NAMALWA (cell line): ENCODE measurements around the gene ID3.
A peak's percentile ranks its signal among the peaks of the same experiment; 100 is the strongest.

Source experiments
- DNase-seq: peaks from one replicate; pipeline ENCODE4 v3.0.0-alpha.2; 2015; ENCODE audit warnings: low spot score

The ID3 gene

DNA sequence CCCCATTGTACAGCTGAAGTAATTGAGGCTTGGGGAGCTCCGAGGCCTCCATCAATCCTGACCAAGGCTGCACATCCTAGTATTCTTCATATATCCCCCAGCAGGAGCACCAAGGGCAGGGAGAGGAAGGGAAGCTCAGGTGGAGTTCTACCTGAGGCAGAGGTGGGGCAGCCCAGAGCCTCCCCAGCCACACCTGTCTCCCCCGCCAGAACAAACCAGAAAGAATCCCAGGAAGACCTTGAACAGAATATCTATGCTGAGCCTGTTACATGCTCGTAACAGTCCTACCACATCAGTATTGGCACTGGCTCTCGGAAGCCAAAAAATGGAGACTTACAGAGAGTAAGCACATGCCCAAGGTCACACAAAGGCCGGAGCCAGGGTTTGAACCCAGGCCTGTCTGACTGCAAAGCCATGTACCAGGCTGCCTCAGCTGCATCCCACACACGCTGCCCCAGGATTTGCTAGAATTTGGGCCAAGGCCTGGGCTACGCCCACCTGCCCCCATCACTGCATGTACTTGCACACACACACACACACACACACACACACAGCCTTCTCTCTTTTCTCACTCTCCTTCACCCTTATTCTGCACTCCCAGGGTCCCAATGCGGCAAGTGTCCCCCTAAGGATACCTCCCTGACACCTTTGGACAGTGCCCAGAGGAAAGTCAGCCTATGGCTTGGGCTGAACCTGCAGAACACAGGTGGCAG is 32.8 kb downstream of the ID3 start:
- peak; percentile 64 for DNase-seq

DNA sequence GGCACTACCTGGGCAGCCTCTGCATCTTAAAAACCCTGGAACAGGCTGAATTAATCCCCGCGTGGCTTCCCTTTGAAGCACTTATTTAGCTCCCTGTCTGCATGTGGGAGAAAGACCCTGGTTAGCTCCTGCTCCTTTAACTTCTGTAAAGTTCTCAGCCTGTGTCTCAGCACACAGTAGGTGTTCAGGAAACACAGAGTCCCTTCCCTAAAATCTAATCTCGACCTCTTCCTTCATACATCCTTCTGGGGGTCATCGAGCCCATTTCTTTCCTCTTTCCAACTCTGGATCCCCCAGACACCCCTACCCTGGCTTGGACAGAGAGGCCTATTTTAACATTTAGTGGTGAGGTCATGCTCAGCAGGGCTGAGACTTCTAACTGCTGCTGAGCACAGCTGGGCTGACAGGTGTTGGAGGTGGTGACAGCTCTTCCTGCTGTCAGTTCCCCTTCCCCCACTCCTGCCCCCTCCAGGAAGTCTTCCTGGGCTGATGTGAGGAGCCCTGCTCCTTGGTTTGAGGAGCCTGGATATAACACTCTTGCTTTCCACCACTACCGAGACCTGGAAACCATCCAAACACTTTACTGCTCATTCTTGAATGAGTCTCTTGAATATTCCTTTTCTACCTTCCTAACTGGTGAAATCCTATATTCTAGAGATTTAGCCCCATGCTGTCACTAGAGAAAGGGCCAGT is 33.6 kb downstream of the ID3 start:
- DNase-seq: peak; percentile 91

DNA sequence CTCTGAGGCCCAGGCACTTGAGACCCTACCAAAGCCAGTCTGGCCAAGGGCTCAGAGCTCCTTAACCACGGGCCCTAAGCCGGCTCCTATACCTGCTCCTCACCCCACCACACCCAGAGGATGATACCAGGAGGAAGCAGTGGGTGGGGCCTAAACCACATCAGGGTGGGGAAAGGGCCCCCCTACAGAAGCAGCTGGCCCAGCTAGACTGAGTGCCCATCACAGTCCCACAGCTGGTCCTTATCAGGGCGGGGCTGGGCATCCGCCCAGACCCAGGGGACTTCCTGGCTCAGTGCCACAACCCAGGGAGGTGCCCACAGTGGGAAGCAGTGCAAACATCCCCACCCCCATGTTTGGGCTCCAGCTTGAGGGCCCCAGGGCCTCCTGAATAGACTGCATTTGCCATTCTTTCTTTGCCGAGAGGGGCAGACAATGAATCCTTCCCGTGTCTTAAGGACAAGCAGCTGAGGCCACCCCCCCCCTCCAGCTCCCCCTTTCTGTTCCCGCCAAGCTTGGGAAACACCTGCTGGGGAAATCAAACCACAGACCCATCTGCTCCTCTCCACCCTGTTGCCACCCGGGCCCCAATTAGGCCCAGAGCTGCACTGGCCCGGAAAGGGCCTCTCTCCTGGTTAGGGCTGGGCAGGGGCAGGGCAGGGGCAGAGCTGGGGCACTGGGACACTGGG is 34.4 kb downstream of the ID3 start:
- peak; percentile 82 for DNase-seq

DNA sequence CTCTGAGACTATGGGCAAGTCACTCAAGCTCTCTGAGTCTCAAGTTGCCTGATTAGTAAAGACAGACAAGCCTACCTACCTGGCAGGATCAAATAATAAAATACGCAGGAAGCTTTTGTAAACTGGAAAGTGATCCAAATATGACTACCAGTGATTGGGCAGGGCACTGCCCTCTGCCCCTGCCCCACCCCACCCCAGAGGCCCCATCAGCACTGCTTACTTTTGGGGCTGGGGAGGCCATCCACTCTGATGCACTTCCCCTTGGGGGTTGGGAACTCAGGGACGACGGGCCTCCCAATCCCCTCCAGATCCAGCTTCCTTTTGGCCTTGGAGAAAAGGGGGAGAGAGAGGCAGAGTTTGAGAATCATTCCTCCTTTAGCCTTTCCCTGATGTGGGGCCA is 35.1 kb downstream of the ID3 start:
- DNase-seq: no peak

DNA sequence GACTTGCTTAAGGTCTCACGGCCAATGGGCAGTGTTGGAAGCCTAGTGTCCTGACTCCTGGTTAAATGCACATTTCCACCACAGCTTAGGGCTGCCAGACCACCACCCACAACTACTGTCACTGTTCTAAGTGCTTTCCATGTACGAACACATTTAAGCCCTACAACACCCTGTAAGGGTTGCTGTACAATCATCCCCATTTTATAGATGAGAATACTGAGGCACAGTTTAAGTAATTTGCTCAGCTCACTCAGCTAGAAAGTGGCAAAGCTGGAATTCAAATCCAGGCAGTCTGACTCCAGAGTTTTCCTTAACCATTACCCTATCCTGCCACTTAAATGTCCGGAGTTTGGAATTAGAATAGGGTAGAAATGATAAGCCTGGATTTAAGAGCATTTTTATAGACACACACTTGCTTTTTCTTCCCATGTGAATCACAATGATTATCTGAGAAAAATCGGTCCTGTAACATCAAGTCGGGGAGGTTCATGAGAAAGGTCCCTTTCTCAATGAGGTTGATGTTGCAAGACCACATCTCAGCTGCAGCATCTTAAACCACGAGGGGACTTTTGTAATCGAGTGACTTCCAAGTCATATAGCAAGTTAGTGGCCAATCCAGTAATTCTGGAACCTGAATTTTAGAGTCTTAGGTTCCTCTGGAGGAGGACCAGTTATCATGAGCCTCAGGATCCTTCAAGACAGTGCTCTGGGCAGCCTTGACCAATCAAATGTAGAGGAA is 36.9 kb downstream of the ID3 start:
- no peak for DNase-seq

- peak; percentile 56 for DNase-seq
Observed at GRCh38 chr1:23521588-23521987, 37.7 kb downstream of the ID3 start.

DNA sequence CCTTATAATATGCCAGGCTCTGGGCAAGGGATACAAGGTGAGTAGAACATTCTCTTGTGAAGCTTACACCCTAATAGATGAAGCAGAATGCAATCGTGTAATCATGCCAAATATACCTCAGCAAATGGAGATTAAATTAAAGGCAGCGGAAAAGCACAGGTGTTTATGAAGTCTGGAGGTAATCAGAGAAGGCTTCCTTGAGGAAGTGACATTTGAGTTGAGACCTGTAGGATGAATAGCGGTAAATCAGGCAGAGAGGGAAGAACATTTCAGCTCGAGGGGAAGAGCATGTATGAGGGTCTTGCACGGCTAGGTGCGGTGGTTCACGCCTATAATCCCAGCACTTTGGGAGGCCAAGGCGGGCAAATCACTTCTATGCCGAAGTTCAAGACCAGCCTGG is 41.7 kb downstream of the ID3 start:
- DNase-seq: no peak

- no peak for DNase-seq
Observed at GRCh38 chr1:23515905-23516304, 43.4 kb downstream of the ID3 start.

DNA sequence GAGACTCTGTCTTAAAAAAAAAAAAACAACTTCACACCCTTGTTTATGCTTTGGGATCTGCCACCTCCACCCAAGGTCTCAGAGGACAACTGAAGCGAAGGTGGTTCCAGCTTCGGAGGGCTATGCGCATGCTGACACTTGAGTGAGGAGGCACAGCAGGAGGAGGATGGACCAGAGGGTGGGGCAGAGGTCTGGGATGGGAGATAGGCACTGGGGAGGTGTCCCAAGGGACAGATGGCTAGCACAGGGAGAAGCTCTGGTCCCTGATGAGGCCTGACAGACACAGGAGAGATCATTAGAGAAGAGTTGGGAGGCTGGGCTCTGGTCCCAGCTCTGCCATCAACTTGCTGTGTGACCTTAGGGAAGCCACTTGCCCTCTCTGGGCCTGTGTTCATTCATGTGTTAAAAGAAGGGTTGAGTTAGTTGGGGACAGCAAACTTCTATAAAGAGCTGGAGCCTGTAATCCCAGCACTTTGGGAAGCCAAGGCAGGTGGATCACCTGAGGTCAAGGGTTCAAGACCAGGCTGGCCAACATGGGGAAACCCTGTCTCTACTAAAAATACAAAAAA is 45.1 kb downstream of the ID3 start:
- no peak for DNase-seq

GRCh38 chr1:23509896-23510295 is 49.4 kb downstream of the ID3 start:
- DNase-seq: no peak
